Ovary (tissue), 9 donors: ENCODE results near the gene FGF2. TPM values are rescaled to one million over a fixed set of nuclear protein-coding genes. Genes with fewer than 3 reads are reported as not detected.
"Not testable (repeated sequence)": the region's sequence is repeated elsewhere in the genome, so short reads cannot be mapped to it uniquely, and the experiment has no call there.

Experiments
- DNase-seq, 5 donors: peaks; one replicate each; pipeline ENCODE4 v3.0.0-alpha.2; 2019 to 2020
- H3K27ac ChIP-seq, 2 donors: fragments of 200-600 bp; one replicate each; pipeline versions ENCODE4 v1.5.1 to v1.8.0; 2019 to 2022
- H3K27me3 ChIP-seq: fragments of 200-600 bp; one replicate; pipeline ENCODE4 v1.8.0; 2022
- H3K36me3 ChIP-seq: fragments of 200-600 bp; sonication (generic); one replicate; pipeline ENCODE4 v1.5.1; 2019
- H3K4me1 ChIP-seq: one replicate; pipeline ENCODE4 v1.8.1; 2013; ENCODE audit warnings: mild to moderate bottlenecking, moderate library complexity; ENCODE audit not compliant: insufficient read depth
- H3K4me3 ChIP-seq: fragments of 200-600 bp; sonication (generic); one replicate; pipeline ENCODE4 v1.5.1; 2017
- H3K9me3 ChIP-seq, 2 donors: fragments of 200-600 bp in 1 of 2; sonication (generic) in 1 of 2; one replicate each; pipeline versions ENCODE4 v1.5.1 to v1.8.1; 2013 to 2019; ENCODE audit warnings: mild to moderate bottlenecking in 1 of 2, moderate library complexity in 1 of 2
- CTCF ChIP-seq, 3 donors: fragments of 450-650 bp in 2 of 3; fragments of 200-600 bp in 1 of 3; IDR thresholded peaks; one replicate each; pipeline versions ENCODE4 v1.5.1 to v1.8.0; 2016 to 2022; ENCODE audit warnings: antibody characterized with exemption in 3 of 3, mild to moderate bottlenecking in 1 of 3
- EP300 ChIP-seq: sonication (generic); formaldehyde crosslinking; IDR thresholded peaks from one replicate; pipeline ENCODE4 v1.6.1; 2017; ENCODE audit warnings: antibody characterized with exemption
- POLR2A ChIP-seq: fragments of 450-650 bp; IDR thresholded peaks from one replicate; pipeline ENCODE4 v1.6.1; 2017; ENCODE audit warnings: antibody characterized with exemption, mild to moderate bottlenecking, moderate library complexity
- WGBS, 3 donors: extraction: QIAGEN DNeasy Blood & Tissue Kit in 1 of 3; methylation state at CpG; one replicate each; pipeline versions ENCODE4 v1.1.5 to v1.1.7; 2013 to 2017; 5-methylcytosine and 5-hydroxymethylcytosine counted together
- intact Hi-C, 4 donors: fragments of 100-400 bp; cut with DNase I; formaldehyde crosslinking; loops; one replicate each; pipeline versions ENCODE4 v1.11.0 to v1.15.1; 2022 to 2023
- polyA plus RNA-seq, 2 donors: library from polyadenylated mRNA; stranded (reverse); fragments of 200-250 nt in 1 of 2; fragments of 350-450 nt in 1 of 2; fragmentation: Illumina TruSeq in 1 of 2; extraction: RNeasy Lipid Tissue Mini Kit (QIAGEN cat#74804) in 1 of 2; gene quantifications; one replicate each; pipeline ENCODE4 v1.2.3, GENCODE V29; 2013 to 2014
- total RNA-seq, 7 donors: library from RNA; depleted of rRNA in 2 of 7; stranded (reverse); fragments of >200 nt in 2 of 7; fragmentation: NEBNext Ultra II Directional in 3 of 7; extraction: Animal tissue kit (Norgen Biotek cat#: 25700) in 3 of 7; gene quantifications; one replicate each; pipeline versions ENCODE4 v1.1.0 to v1.2.4, GENCODE V29; 2016 to 2023
- donor health status: DM: no; HTN: no; CAD: no; lungs with moderate emphysema.
- donor health status: DM: no; HTN: no; CAD: no.
- donor health status: Bipolar disorder and iron deficiency.
- donor health status: DM: yes; HTN: yes; CAD: no.
- donor health status: DM: no; HTN: no; CAD: no.
- donor health status: DM: yes; HTN: yes; CAD: no.

FGF2 gene
- total and polyA plus RNA-seq, 9 donors = 7.4 to 36.0 (median 22.4) TPM

GRCh38 chr4:122810669-122811068 is 16.0 kb upstream of the FGF2 start:
- WGBS, 3 donors = 11 to 32% (median 13%) methylated on average over 1 of the region's 1 CpG
- Histone ChIP-seq H3K4me1 (peaks cover 3% of the 10 kb centered on the region), H3K36me3 (no peaks in the 10 kb centered on the region), H3K27me3 (no peaks in the 10 kb centered on the region), H3K9me3 (no peaks in the 10 kb centered on the region), H3K4me3 (no peak overlapping the region), H3K27ac (no peak overlapping the region)
- no peak for DNase-seq
- no peak for TF ChIP-seq EP300
- no peak for TF ChIP-seq POLR2A
- no peak for TF ChIP-seq CTCF (IDR thresholded peaks at IDR 0.05)
- intact Hi-C loops = no loop called here

GRCh38 chr4:122811781-122812180 is 14.8 kb upstream of the FGF2 start:
- H3K9me3 ChIP-seq, H3K27me3 ChIP-seq, DNase-seq, H3K4me3 ChIP-seq, H3K4me1 ChIP-seq, intact Hi-C loops, H3K36me3 ChIP-seq, H3K27ac ChIP-seq: not testable (repeated sequence)
- WGBS, 3 donors = 90 to 98% (median 92%) methylated on average over 4 to 31 of the region's 32 CpGs

GRCh38 chr4:122812823-122813222 is 13.8 kb upstream of the FGF2 start:
- H3K4me1 ChIP-seq, H3K27me3 ChIP-seq, H3K4me3 ChIP-seq, H3K27ac ChIP-seq, H3K36me3 ChIP-seq, intact Hi-C loops, DNase-seq, H3K9me3 ChIP-seq: not testable (repeated sequence)
- WGBS, 3 donors = 73 to 84% (median 79%) methylated on average over 3 of the region's 3 CpGs

GRCh38 chr4:122814426-122814825 is 12.2 kb upstream of the FGF2 start:
- 67 to 83% (median 76%) methylated on average over 2 of the region's 2 CpGs for whole genome bisulfite sequencing, 3 donors
- no peaks in the 10 kb centered on the region for H3K9me3 ChIP-seq

GRCh38 chr4:122815248-122815647 is 11.4 kb upstream of the FGF2 start:
- Histone ChIP-seq H3K4me1 (no peaks in the 10 kb centered on the region), H3K36me3 (no peaks in the 10 kb centered on the region), H3K4me3 (no peak overlapping the region), H3K27ac (no peak overlapping the region), H3K27me3 (no peaks in the 10 kb centered on the region), H3K9me3 (no peaks in the 10 kb centered on the region)
- DNase-seq = no peak
- WGBS, 3 donors = 93 to 98% (median 96%) methylated on average over 6 of the region's 6 CpGs
- intact Hi-C loops = no loop called here
- TF ChIP-seq EP300 (no peak), CTCF (IDR thresholded peaks at IDR 0.05) (no peak), POLR2A (no peak)

More at GRCh38 chr4:122814426-122814825, 12.2 kb upstream of the FGF2 start:
- no peak overlapping the region for H3K27ac ChIP-seq
- no peaks in the 10 kb centered on the region for H3K36me3 ChIP-seq
- no peak overlapping the region for H3K4me3 ChIP-seq
- H3K4me1 ChIP-seq = peaks cover 3% of the 10 kb centered on the region
- no peaks in the 10 kb centered on the region for H3K27me3 ChIP-seq
- intact Hi-C loops = no loop called here
- TF ChIP-seq CTCF (IDR thresholded peaks at IDR 0.05) = no peak
- TF ChIP-seq EP300 = no peak
- TF ChIP-seq POLR2A = no peak
- no peak for DNase-seq

- no peak overlapping the region for H3K4me3 ChIP-seq
- WGBS, 3 donors = 85 to 97% (median 96%) methylated on average over 4 of the region's 4 CpGs
- TF ChIP-seq POLR2A (no peak), EP300 (no peak), CTCF (IDR thresholded peaks at IDR 0.05) (no peak)
- no peak for DNase-seq
- no peaks in the 10 kb centered on the region for H3K36me3 ChIP-seq
- H3K9me3 ChIP-seq = no peaks in the 10 kb centered on the region
- H3K27ac ChIP-seq = no peak overlapping the region
- H3K27me3 ChIP-seq = no peaks in the 10 kb centered on the region
- intact Hi-C loops = no loop called here
- no peaks in the 10 kb centered on the region for H3K4me1 ChIP-seq
Measured at GRCh38 chr4:122816476-122816875, 10.2 kb upstream of the FGF2 start.
